H1 (cell line): ENCODE results near the gene FHIT. TPM values are rescaled to one million over a fixed set of nuclear protein-coding genes. Genes with fewer than 3 reads are reported as not detected.

Source experiments
- CTCF ChIA-PET: fragments of 300-600 bp; sonication (Branson Sonifier 250); formaldehyde crosslinking; loops from one replicate; lab custom pipeline; 2021; ENCODE audit not compliant: partially characterized antibody; lab: Charles Lee
- POLR2A ChIA-PET: fragments of 300-600 bp; sonication (Branson Sonifier 250); formaldehyde crosslinking; loops from one replicate; lab custom pipeline; 2021; ENCODE audit warnings: inconsistent platforms; ENCODE audit not compliant: partially characterized antibody; lab: Charles Lee
- DNase-seq, 2 experiments: peaks; one replicate each; pipeline versions ENCODE4 v3.0.0 to v3.0.0-alpha.2; 2010 to 2022; ENCODE audit warnings: low spot score in 2 of 2, low read depth in 1 of 2, mixed read lengths in 1 of 2
- FAIRE-seq: peaks from 2 replicates; lab custom pipeline; 2011; peaks lifted over from hg19 to GRCh38; lab: Jason Lieb, UNC
- H2AFZ ChIP-seq: 2 replicates; pipeline ENCODE4 v1.8.1; 2012; ENCODE audit warnings: low read length, inconsistent platforms
- H2AK5ac ChIP-seq: 2 replicates; pipeline ENCODE4 v1.6.1; 2013; ENCODE audit warnings: low read depth, low read length
- H2BK120ac ChIP-seq: replicated peaks from 2 replicates; pipeline ENCODE3; 2013; ENCODE audit warnings: low read depth, low read length, inconsistent platforms
- H2BK12ac ChIP-seq: 2 replicates; pipeline ENCODE4 v1.6.1; 2013; ENCODE audit warnings: low read depth, low read length
- H2BK15ac ChIP-seq: 2 replicates; pipeline ENCODE4 v1.6.1; 2013; ENCODE audit warnings: low read length
- H2BK20ac ChIP-seq: 2 replicates; pipeline ENCODE4 v1.6.1; 2013; ENCODE audit warnings: low read length
- H2BK5ac ChIP-seq: 2 replicates; pipeline ENCODE4 v1.6.1; 2013; ENCODE audit warnings: low read depth, low read length
- H3K14ac ChIP-seq: 2 replicates; pipeline ENCODE4 v1.6.1; 2013; ENCODE audit warnings: inconsistent platforms; ENCODE audit not compliant: insufficient read length
- H3K18ac ChIP-seq: 2 replicates; pipeline ENCODE4 v1.6.1; 2013; ENCODE audit warnings: low read length; ENCODE audit errors: extremely low read depth
- H3K23ac ChIP-seq: 2 replicates; pipeline ENCODE4 v1.6.1; 2013; ENCODE audit warnings: inconsistent platforms; ENCODE audit not compliant: insufficient read length
- H3K23me2 ChIP-seq: 2 replicates; pipeline ENCODE4 v1.6.1; 2013; ENCODE audit warnings: low read depth, low read length
- H3K27ac ChIP-seq: 2 replicates; pipeline ENCODE4 v1.6.1; 2011; ENCODE audit warnings: low read depth, low read length, inconsistent platforms
- H3K27me3 ChIP-seq, 4 experiments: replicated peaks in 1 of 4; 1 replicate in 1 of 4; 2 replicates in 3 of 4; pipeline versions ENCODE4 v1.6.1 to v1.8.1; 2011 to 2013; ENCODE audit warnings: low read length in 3 of 4, mild to moderate bottlenecking in 3 of 4, inconsistent platforms in 2 of 4, mixed read lengths in 2 of 4, moderate library complexity in 1 of 4; ENCODE audit not compliant: control insufficient read depth in 3 of 4, insufficient read depth in 3 of 4; ENCODE audit errors: extremely low read depth in 1 of 4
- H3K36me3 ChIP-seq, 4 experiments: 2 replicates each; pipeline versions ENCODE4 v1.6.1 to v1.8.1; 2011 to 2013; ENCODE audit warnings: mild to moderate bottlenecking in 4 of 4, low read length in 3 of 4, moderate library complexity in 2 of 4, control low read depth in 1 of 4, inconsistent platforms in 1 of 4; ENCODE audit not compliant: insufficient read depth in 4 of 4, control insufficient read depth in 2 of 4
- H3K4ac ChIP-seq: replicated peaks from 2 replicates; pipeline ENCODE3; 2013; ENCODE audit warnings: low read length, low read depth, mixed read lengths, inconsistent platforms; ENCODE audit not compliant: insufficient read length
- H3K4me1 ChIP-seq, 4 experiments: replicated peaks in 1 of 4; 1 replicate in 1 of 4; 2 replicates in 3 of 4; pipeline versions ENCODE4 v1.6.1 to v1.8.1; 2011 to 2013; ENCODE audit warnings: low read length in 3 of 4, inconsistent platforms in 2 of 4, mixed read lengths in 1 of 4; ENCODE audit not compliant: insufficient read depth in 4 of 4, control insufficient read depth in 3 of 4
- H3K4me2 ChIP-seq, 2 experiments: 2 replicates each; pipeline versions ENCODE4 v1.6.1 to v1.8.1; 2011 to 2013; ENCODE audit warnings: low read depth in 2 of 2, low read length in 2 of 2, control low read depth in 1 of 2, inconsistent platforms in 1 of 2, mild to moderate bottlenecking in 1 of 2; ENCODE audit not compliant: insufficient read depth in 1 of 2
- H3K4me3 ChIP-seq, 4 experiments: fragments of 200-600, 300-600 bp in 1 of 4; sonication (generic), shearing (Covaris generic), sonication (Bioruptor Twin) in 1 of 4; 2 replicates each; pipeline versions ENCODE4 v1.5.1 to v1.8.1; 2011 to 2016; ENCODE audit warnings: low read length in 4 of 4, low read depth in 3 of 4, control low read depth in 2 of 4, inconsistent platforms in 2 of 4, mild to moderate bottlenecking in 2 of 4, mixed read lengths in 1 of 4, moderate library complexity in 1 of 4; ENCODE audit not compliant: insufficient read depth in 2 of 4; ENCODE audit errors: extremely low read depth in 1 of 4
- H3K56ac ChIP-seq: replicated peaks from 2 replicates; pipeline ENCODE3; 2013; ENCODE audit warnings: low read depth, mild to moderate bottlenecking, mixed read lengths, low read length, inconsistent platforms; ENCODE audit not compliant: insufficient read length
- H3K79me1 ChIP-seq: 2 replicates; pipeline ENCODE4 v1.6.1; 2013; ENCODE audit warnings: low read depth, low read length, control low read depth
- H3K79me2 ChIP-seq, 2 experiments: 2 replicates each; pipeline versions ENCODE4 v1.6.1 to v1.8.1; 2012 to 2013; ENCODE audit warnings: low read length in 2 of 2, mild to moderate bottlenecking in 2 of 2, inconsistent platforms in 1 of 2; ENCODE audit not compliant: insufficient read depth in 2 of 2, control insufficient read depth in 1 of 2
- H3K9ac ChIP-seq, 4 experiments: replicated peaks in 1 of 4; 1 replicate in 1 of 4; 2 replicates in 3 of 4; pipeline versions ENCODE4 v1.6.1 to v1.8.1; 2011 to 2013; ENCODE audit warnings: low read depth in 3 of 4, low read length in 3 of 4, control low read depth in 2 of 4, mild to moderate bottlenecking in 2 of 4, moderate library complexity in 2 of 4, inconsistent platforms in 1 of 4; ENCODE audit errors: extremely low read depth in 1 of 4
- H3K9me3 ChIP-seq, 2 experiments: 2 replicates each; pipeline versions ENCODE4 v1.6.1 to v1.8.1; 2012 to 2013; ENCODE audit warnings: mild to moderate bottlenecking in 2 of 2, moderate library complexity in 2 of 2, control low read depth in 1 of 2, inconsistent platforms in 1 of 2, low read depth in 1 of 2, low read length in 1 of 2, mixed read lengths in 1 of 2; ENCODE audit not compliant: insufficient read depth in 2 of 2
- H4K20me1 ChIP-seq, 2 experiments: replicated peaks in 1 of 2; 2 replicates each; pipeline versions ENCODE3 to v1.8.1; 2011 to 2013; ENCODE audit warnings: inconsistent platforms in 2 of 2, low read length in 2 of 2, mild to moderate bottlenecking in 1 of 2; ENCODE audit not compliant: insufficient read depth in 2 of 2, control insufficient read depth in 1 of 2
- H4K5ac ChIP-seq: 2 replicates; pipeline ENCODE4 v1.6.1; 2013; ENCODE audit warnings: low read length, low read depth, mixed read lengths, inconsistent platforms; ENCODE audit not compliant: insufficient read length
- H4K8ac ChIP-seq: 2 replicates; pipeline ENCODE4 v1.8.0; 2013; ENCODE audit warnings: mild to moderate bottlenecking, moderate library complexity, low read length, inconsistent platforms; ENCODE audit not compliant: insufficient read depth; ENCODE audit errors: extremely low read depth
- H4K91ac ChIP-seq: replicated peaks from 2 replicates; pipeline ENCODE3; 2013; ENCODE audit warnings: low read length, mixed read lengths, inconsistent platforms; ENCODE audit not compliant: insufficient read length
- CEBPB ChIP-seq: IDR thresholded peaks from 2 replicates; pipeline ENCODE4 v1.6.1; 2012; ENCODE audit warnings: low read depth, low read length
- CHD2 ChIP-seq: IDR thresholded peaks from 2 replicates; pipeline ENCODE4 v1.6.1; 2012; ENCODE audit warnings: low read length, improper control_type of control experiment
- CTBP2 ChIP-seq: IDR thresholded peaks from 2 replicates; pipeline ENCODE4 v1.7.0; 2011; ENCODE audit warnings: borderline replicate concordance, mild to moderate bottlenecking, moderate library complexity, mixed read lengths, low read length; ENCODE audit not compliant: insufficient read depth, insufficient read length
- CTCF ChIP-seq, 3 experiments: IDR thresholded peaks; 1 replicate in 2 of 3; 2 replicates in 1 of 3; pipeline versions ENCODE4 v1.5.1 to v1.6.1; 2011; ENCODE audit warnings: low read length in 3 of 3, mild to moderate bottlenecking in 3 of 3, inconsistent platforms in 2 of 3, low read depth in 1 of 3, moderate library complexity in 1 of 3; ENCODE audit not compliant: insufficient read depth in 1 of 3; ENCODE audit errors: control extremely low read depth in 1 of 3
- EGR1 ChIP-seq: IDR thresholded peaks from 2 replicates; pipeline ENCODE4 v1.6.1; 2011; ENCODE audit warnings: low read depth, low read length, borderline replicate concordance
- JUN ChIP-seq: IDR thresholded peaks from 2 replicates; pipeline ENCODE4 v1.6.1; 2011; ENCODE audit warnings: low read depth, mild to moderate bottlenecking, improper control_type of control experiment, low read length
- JUND ChIP-seq: IDR thresholded peaks from 2 replicates; pipeline ENCODE4 v1.6.1; 2011; ENCODE audit warnings: mild to moderate bottlenecking, improper control_type of control experiment, low read length
- NANOG ChIP-seq: IDR thresholded peaks from 2 replicates; pipeline ENCODE4 v1.6.1; 2011; ENCODE audit warnings: low read length, low read depth, mild to moderate bottlenecking, inconsistent platforms; ENCODE audit not compliant: insufficient read depth, poor library complexity, severe bottlenecking
- POLR2A ChIP-seq, 2 experiments: IDR thresholded peaks; 1 replicate in 1 of 2; 2 replicates in 1 of 2; pipeline ENCODE4 v1.6.1; 2011; ENCODE audit warnings: low read depth in 2 of 2, low read length in 2 of 2, mild to moderate bottlenecking in 2 of 2; ENCODE audit errors: control extremely low read depth in 1 of 2
- RXRA ChIP-seq: IDR thresholded peaks from 2 replicates; pipeline ENCODE4 v1.6.1; 2011; ENCODE audit warnings: low read depth, mild to moderate bottlenecking, low read length, moderate library complexity; ENCODE audit not compliant: insufficient read depth
- SP1 ChIP-seq: IDR thresholded peaks from 2 replicates; pipeline ENCODE4 v1.6.1; 2011; ENCODE audit warnings: low read depth, low read length
- SP4 ChIP-seq: IDR thresholded peaks from 2 replicates; pipeline ENCODE4 v1.6.1; 2012; ENCODE audit warnings: low read length, inconsistent platforms
- TAF1 ChIP-seq: IDR thresholded peaks from 2 replicates; pipeline ENCODE4 v1.6.1; 2011; ENCODE audit warnings: mild to moderate bottlenecking, low read depth, low read length
- YY1 ChIP-seq: IDR thresholded peaks from 2 replicates; pipeline ENCODE4 v1.6.1; 2011; ENCODE audit warnings: low read depth, mild to moderate bottlenecking, low read length
- WGBS, 2 experiments: shearing (Covaris generic) in 1 of 2; methylation state at CpG; one replicate each; pipeline versions ENCODE4 v1.1.6 to v1.1.7; 2013 to 2015; ENCODE audit warnings: low lambda C conversion rate in 2 of 2, mixed read lengths in 2 of 2, inconsistent platforms in 1 of 2, low coverage in 1 of 2, missing lambda C conversion rate in 1 of 2; ENCODE audit not compliant: insufficient replicate concordance in 2 of 2, insufficient coverage in 1 of 2, insufficient read length in 1 of 2; ENCODE audit errors: extremely low coverage in 1 of 2, missing lambda C conversion rate in 1 of 2; 5-methylcytosine and 5-hydroxymethylcytosine counted together
- polyA plus RNA-seq, 7 experiments: library from polyadenylated mRNA; depleted of rRNA in 3 of 7; stranded (reverse) in 5 of 7; unstranded in 2 of 7; fragments of >200 nt in 5 of 7; fragments of 200-250 nt in 2 of 7; gene quantifications; 1 replicate in 5 of 7; 2 replicates in 1 of 7; 4 replicates in 1 of 7; pipeline versions ENCODE4 v1.2.1 to v1.2.3, GENCODE V29; 2011 to 2013; ENCODE audit warnings: missing spikeins in 2 of 7, mixed read lengths in 2 of 7
- total RNA-seq: library from RNA; stranded (reverse); fragmentation: NEBNext Ultra II Directional; extraction: Animal tissue kit (Norgen Biotek cat#: 25700); gene quantifications from 2 replicates; pipeline ENCODE4 v1.2.1, GENCODE V29; 2021

Gene FHIT
- total and polyA plus RNA-seq, 2 of the 8 experiments (the other 6 are each of a cell fraction or from before 2014, with no cell fraction given), result 1.2 to 3.2 TPM

GRCh38 chr3:60028233-60028632 is 1223.0 kb downstream of the FHIT start:
- Histone ChIP-seq H2BK15ac (no peak overlapping the region), H3K18ac (no peak overlapping the region), H2BK20ac (no peak overlapping the region), H3K9ac (no peak overlapping the region), H3K79me1 (no peaks in the 10 kb centered on the region), H3K36me3 (no peaks in the 10 kb centered on the region), H3K4me3 (no peak overlapping the region), H4K8ac (no peak overlapping the region), H3K4ac (no peak overlapping the region), H3K27me3 (no peaks in the 10 kb centered on the region), H2BK12ac (no peak overlapping the region), H3K4me1 (no peaks in the 10 kb centered on the region), H2AFZ (no peak overlapping the region), H3K14ac (no peak overlapping the region), H3K4me2 (no peak overlapping the region), H4K91ac (no peak overlapping the region), H3K79me2 (no peaks in the 10 kb centered on the region), H2BK120ac (no peak overlapping the region), H3K56ac (no peak overlapping the region), H4K5ac (no peak overlapping the region), H4K20me1 (no peaks in the 10 kb centered on the region), H3K9me3 (no peaks in the 10 kb centered on the region), H2BK5ac (no peak overlapping the region), H3K23ac (no peak overlapping the region), H3K27ac (no peak overlapping the region), H3K23me2 (no peaks in the 10 kb centered on the region), H2AK5ac (no peak overlapping the region)
- TF ChIP-seq SP4 (no peak), YY1 (no peak), JUND (no peak), NANOG (no peak), CTCF (IDR thresholded peaks at IDR 0.05; ENCODE audit: control extremely low read depth in 1 of 3, insufficient read depth in 1 of 3, low read depth in 1 of 3, low read length in 3 of 3) (no peak), RXRA (no peak), SP1 (no peak), JUN (no peak), EGR1 (no peak), POLR2A (IDR thresholded peaks at IDR 0.05; ENCODE audit: control extremely low read depth in 1 of 2, low read depth in 2 of 2, low read length in 2 of 2) (no peak), CEBPB (no peak), CHD2 (no peak), TAF1 (no peak), CTBP2 (no peak)
- DNase-seq, result no peak
- no peak for FAIRE-seq
- CTCF ChIA-PET, result no interaction called here
- 79% methylated on average over 2 of the region's 2 CpGs; no CpG with 5 or more reads in 1 of the 2 experiments for WGBS, 2 experiments
- POLR2A ChIA-PET, result no interaction called here
